OCI-LY3 (cell line): Measurements from ENCODE around the gene JMJD6.

Experiments
- H2AFZ ChIP-seq: fragments of 200-600, 300-600 bp; shearing (Covaris generic); 2 replicates; pipeline ENCODE4 v1.6.0; 2014; ENCODE audit warnings: antibody characterized with exemption, low read depth, low read length
- H3K27ac ChIP-seq: fragments of 200-600, 300-600 bp; sonication (generic); 2 replicates; pipeline ENCODE4 v1.5.1; 2014; ENCODE audit warnings: mild to moderate bottlenecking, low read length, moderate library complexity, mixed read lengths
- H3K27me3 ChIP-seq: fragments of 200-600, 300-600 bp; sonication (generic); 2 replicates; pipeline ENCODE4 v1.6.1; 2014; ENCODE audit warnings: low read depth, low read length, mixed read lengths
- H3K36me3 ChIP-seq: fragments of 200-600, 300-600 bp; sonication (generic); replicated peaks from 2 replicates; pipeline ENCODE3; 2014; ENCODE audit warnings: low read depth, low read length, mixed read lengths
- H3K4me1 ChIP-seq: fragments of 300-600, 200-600 bp; sonication (generic); 2 replicates; pipeline ENCODE4 v1.6.1; 2014; ENCODE audit warnings: low read length, mixed read lengths
- H3K4me2 ChIP-seq: fragments of 200-600, 300-600 bp; sonication (generic); 2 replicates; pipeline ENCODE4 v1.6.1; 2014; ENCODE audit warnings: low read length, mixed read lengths
- H3K4me3 ChIP-seq: fragments of 300-600, 200-600 bp; sonication (generic); 2 replicates; pipeline ENCODE4 v1.5.1; 2014; ENCODE audit warnings: antibody characterized with exemption, mild to moderate bottlenecking, low read length, moderate library complexity
- H3K79me2 ChIP-seq: fragments of 300-600, 200-600 bp; shearing (Covaris generic); 2 replicates; pipeline ENCODE4 v1.6.1; 2014; ENCODE audit warnings: mild to moderate bottlenecking, low read length, mixed read lengths
- H3K9ac ChIP-seq: fragments of 300-600, 200-600 bp; shearing (Covaris generic); 2 replicates; pipeline ENCODE4 v1.6.0; 2014; ENCODE audit warnings: mild to moderate bottlenecking, low read length, moderate library complexity
- H3K9me3 ChIP-seq: fragments of 200-600, 300-600 bp; shearing (Covaris generic); 2 replicates; pipeline ENCODE4 v1.6.1; 2014; ENCODE audit warnings: low read length, mixed read lengths; ENCODE audit not compliant: insufficient read depth
- H4K20me1 ChIP-seq: fragments of 200-600, 300-600 bp; sonication (generic); 2 replicates; pipeline ENCODE4 v1.6.1; 2016; ENCODE audit warnings: low read length, mixed read lengths; ENCODE audit not compliant: insufficient read depth
- EZH2phosphoT487 ChIP-seq: fragments of 200-600 bp; shearing (Covaris generic); IDR thresholded peaks from 2 replicates; pipeline ENCODE4 v1.6.1; 2018; ENCODE audit warnings: antibody characterized with exemption, mixed run types, low read depth
- TF ChIP-seq, protein P1 (sequence below): fragments of 200-600, 300-600 bp; sonication (generic); IDR thresholded peaks from 2 replicates; pipeline ENCODE4 v1.5.1; 2014; ENCODE audit warnings: antibody characterized with exemption, low read length, low read depth

Gene JMJD6

DNA sequence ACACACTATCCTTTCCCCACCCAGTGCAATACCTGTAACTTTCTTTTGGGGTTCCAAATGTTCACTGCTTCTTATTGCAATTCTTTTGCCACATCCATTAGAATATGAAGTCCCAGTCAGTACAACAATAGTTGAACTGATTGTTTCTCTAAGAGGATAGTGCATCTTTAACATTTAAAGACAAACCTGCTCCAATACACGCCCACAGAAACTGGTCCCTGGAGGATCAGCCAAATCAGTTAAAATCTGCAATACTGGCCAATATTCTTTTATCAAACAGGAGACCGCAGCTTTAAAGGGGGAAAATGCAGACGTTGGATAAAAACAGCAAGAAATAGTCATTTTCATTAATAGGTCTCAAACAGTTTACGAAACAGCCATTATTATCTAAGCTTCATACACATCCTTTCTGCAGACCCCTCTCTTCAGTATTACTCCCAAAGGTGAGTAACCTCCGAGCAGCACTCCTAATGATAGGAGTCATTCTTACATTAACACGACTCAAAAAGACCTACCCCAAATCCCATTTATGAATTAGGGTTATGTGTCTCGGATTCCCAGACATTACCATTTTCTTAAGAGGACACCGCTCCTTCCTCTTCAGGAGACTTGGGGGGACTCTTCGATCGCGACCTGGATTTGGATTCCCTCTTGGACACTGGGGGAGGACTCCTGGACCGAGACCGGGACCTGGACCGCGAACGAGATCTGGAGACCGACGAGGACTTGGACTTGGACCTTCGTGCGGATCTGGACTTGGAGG lies 9.4 kb upstream of the JMJD6 start:
- H2AFZ ChIP-seq: no peak overlapping the region
- H3K9ac ChIP-seq: peak overlapping the region; percentile 99
- no peaks in the 10 kb centered on the region for H3K27me3 ChIP-seq
- H3K4me2 ChIP-seq: peak overlapping the region; percentile 92
- peaks cover 53% of the 10 kb centered on the region for H3K36me3 ChIP-seq
- TF ChIP-seq, protein P1, sequence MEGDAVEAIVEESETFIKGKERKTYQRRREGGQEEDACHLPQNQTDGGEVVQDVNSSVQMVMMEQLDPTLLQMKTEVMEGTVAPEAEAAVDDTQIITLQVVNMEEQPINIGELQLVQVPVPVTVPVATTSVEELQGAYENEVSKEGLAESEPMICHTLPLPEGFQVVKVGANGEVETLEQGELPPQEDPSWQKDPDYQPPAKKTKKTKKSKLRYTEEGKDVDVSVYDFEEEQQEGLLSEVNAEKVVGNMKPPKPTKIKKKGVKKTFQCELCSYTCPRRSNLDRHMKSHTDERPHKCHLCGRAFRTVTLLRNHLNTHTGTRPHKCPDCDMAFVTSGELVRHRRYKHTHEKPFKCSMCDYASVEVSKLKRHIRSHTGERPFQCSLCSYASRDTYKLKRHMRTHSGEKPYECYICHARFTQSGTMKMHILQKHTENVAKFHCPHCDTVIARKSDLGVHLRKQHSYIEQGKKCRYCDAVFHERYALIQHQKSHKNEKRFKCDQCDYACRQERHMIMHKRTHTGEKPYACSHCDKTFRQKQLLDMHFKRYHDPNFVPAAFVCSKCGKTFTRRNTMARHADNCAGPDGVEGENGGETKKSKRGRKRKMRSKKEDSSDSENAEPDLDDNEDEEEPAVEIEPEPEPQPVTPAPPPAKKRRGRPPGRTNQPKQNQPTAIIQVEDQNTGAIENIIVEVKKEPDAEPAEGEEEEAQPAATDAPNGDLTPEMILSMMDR: no peak
- no peak for TF ChIP-seq EZH2phosphoT487
- peaks cover 30% of the 10 kb centered on the region for H3K4me1 ChIP-seq
- H3K9me3 ChIP-seq: no peaks in the 10 kb centered on the region
- peaks cover 45% of the 10 kb centered on the region for H4K20me1 ChIP-seq
- peaks cover 72% of the 10 kb centered on the region for H3K79me2 ChIP-seq
- peak overlapping the region; percentile 98 for H3K4me3 ChIP-seq
- peak overlapping the region; percentile 84 for H3K27ac ChIP-seq

DNA sequence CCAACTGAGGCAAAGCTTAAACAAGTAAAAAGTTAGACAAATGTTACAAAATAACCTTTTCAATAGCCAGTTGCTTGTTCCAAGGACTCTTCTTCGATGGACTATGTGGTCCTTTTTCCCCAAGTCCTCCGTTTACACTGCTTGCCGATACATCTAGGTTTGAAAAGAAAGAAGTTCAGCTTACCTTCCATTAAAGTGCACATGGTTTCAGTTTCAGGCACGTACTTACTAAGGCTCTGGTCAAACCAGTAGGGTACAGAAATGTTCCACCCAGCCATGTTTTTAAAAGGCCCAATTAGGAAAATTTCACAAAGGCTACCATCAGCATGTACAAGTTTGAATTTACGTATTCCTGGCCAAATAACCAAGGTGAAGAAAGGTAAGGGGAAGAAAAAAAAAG lies 8.6 kb upstream of the JMJD6 start:
- peak overlapping the region; percentile 84 for H3K27ac ChIP-seq
- no peak overlapping the region for H2AFZ ChIP-seq
- peaks cover 78% of the 10 kb centered on the region for H3K79me2 ChIP-seq
- H3K9ac ChIP-seq: peak overlapping the region; percentile 99
- H3K4me2 ChIP-seq: peak overlapping the region; percentile 92
- H3K36me3 ChIP-seq: peaks cover 53% of the 10 kb centered on the region
- peaks cover 30% of the 10 kb centered on the region for H3K4me1 ChIP-seq
- H3K27me3 ChIP-seq: no peaks in the 10 kb centered on the region
- H3K4me3 ChIP-seq: peak overlapping the region; percentile 98
- peaks cover 45% of the 10 kb centered on the region for H4K20me1 ChIP-seq
- no peak for TF ChIP-seq EZH2phosphoT487
- TF ChIP-seq, protein P1: no peak
- no peaks in the 10 kb centered on the region for H3K9me3 ChIP-seq

DNA sequence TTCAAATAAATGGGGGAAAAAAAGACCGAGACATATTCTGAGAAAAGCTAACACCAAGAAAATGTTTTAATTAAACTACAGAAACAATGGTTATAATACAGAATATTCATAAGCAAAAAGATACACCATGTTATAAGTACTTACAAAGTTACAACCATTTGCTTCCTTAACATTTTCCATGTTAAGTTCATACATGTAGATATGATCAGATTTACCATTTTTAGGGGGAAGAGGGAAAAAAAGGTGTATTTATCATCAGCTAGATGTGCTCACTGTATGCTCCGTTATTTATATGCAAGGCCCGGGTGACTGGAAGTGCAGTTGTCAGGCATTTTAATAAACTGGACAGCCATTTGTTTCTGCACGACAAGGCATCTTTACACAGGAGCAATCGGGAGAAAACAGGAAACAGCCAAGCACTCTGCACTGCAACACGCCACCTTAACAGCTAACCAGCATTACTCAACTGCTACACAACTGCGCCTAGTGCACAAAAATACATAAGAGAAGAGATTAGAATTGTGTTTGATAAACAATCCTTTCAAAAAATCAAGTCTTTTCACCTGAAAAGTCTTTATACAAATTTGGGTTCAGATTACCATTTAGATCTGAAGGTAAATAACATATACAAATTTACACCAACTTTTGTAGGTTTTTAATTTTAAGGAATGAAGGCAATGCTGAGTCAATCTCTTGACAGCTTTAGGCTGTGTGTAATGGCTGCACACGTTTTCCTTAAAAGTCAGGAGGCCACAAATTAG lies 7.9 kb upstream of the JMJD6 start:
- peak overlapping the region; percentile 99 for H3K9ac ChIP-seq
- peaks cover 85% of the 10 kb centered on the region for H3K79me2 ChIP-seq
- H2AFZ ChIP-seq: no peak overlapping the region
- peak overlapping the region; percentile 84 for H3K27ac ChIP-seq
- peaks cover 57% of the 10 kb centered on the region for H3K36me3 ChIP-seq
- H3K4me1 ChIP-seq: peaks cover 30% of the 10 kb centered on the region
- peak overlapping the region; percentile 92 for H3K4me2 ChIP-seq
- peak overlapping the region; percentile 98 for H3K4me3 ChIP-seq
- no peak for TF ChIP-seq EZH2phosphoT487
- no peaks in the 10 kb centered on the region for H3K9me3 ChIP-seq
- no peaks in the 10 kb centered on the region for H3K27me3 ChIP-seq
- peaks cover 49% of the 10 kb centered on the region for H4K20me1 ChIP-seq

DNA sequence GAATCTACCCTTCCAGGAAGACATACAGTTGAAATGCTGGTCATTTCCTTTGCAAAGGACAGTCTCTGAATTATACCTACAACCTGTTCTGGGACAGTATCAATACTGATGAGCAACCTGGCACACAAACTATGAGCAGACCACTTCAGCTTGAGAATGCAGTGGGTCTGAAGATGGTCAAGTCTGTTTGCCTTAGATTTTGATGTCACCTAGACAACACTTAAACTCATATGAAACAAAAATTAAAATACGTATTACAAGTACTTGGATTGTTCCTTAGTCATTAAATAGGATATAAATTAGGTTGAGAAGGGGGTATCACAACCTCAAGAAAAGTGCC lies 7.2 kb upstream of the JMJD6 start:
- Histone ChIP-seq H3K79me2 (peaks cover 90% of the 10 kb centered on the region), H3K36me3 (peaks cover 58% of the 10 kb centered on the region), H3K27me3 (no peaks in the 10 kb centered on the region), H3K4me2 (peak overlapping the region; percentile 92), H3K9me3 (no peaks in the 10 kb centered on the region), H2AFZ (no peak overlapping the region), H3K27ac (peak overlapping the region; percentile 84), H3K4me3 (peak overlapping the region; percentile 98), H3K4me1 (peaks cover 25% of the 10 kb centered on the region), H4K20me1 (peaks cover 49% of the 10 kb centered on the region), H3K9ac (peak overlapping the region; percentile 99; the same call in 1 of the 2 replicates)
- TF ChIP-seq EZH2phosphoT487: no peak
- TF ChIP-seq, protein P1: no peak
